Activated CD8-positive, alpha-beta memory T cell treated with anti-CD3 and anti-CD28 coated beads, Interleukin-2, amount 10 ng/mL, durations not matched to agents 7 days and 5 days (primary cell): ENCODE measurements around the gene SLC25A27. TPM values are rescaled to one million over a fixed set of nuclear protein-coding genes. Genes with fewer than 3 reads are reported as not detected.
"Not testable (repeated sequence)": the region's sequence is repeated elsewhere in the genome, so short reads cannot be mapped to it uniquely, and the experiment has no call there.

Experiments used
- ATAC-seq: fragments of 150-1000 bp; cut with Tn5 transposase; one replicate; pipeline ENCODE4 v1.10.0; 2021; ENCODE audit warnings: moderate library complexity
- CTCF ChIA-PET: fragments of 350-600 bp; sonication (Branson Sonifier 250); formaldehyde crosslinking; loops from one replicate; lab custom pipeline; 2021; ENCODE audit warnings: antibody characterized with exemption; lab: Charles Lee
- DNase-seq: peaks from one replicate; pipeline ENCODE4 v3.0.0-alpha.2; 2020
- H3K27ac Mint-ChIP-seq: one replicate; pipeline ENCODE4 v1.8.0; 2021; ENCODE audit warnings: mild to moderate bottlenecking, mixed read lengths
- H3K27me3 Mint-ChIP-seq: one replicate; pipeline ENCODE4 v1.8.0; 2021; ENCODE audit warnings: mixed read lengths
- H3K36me3 Mint-ChIP-seq: one replicate; pipeline ENCODE4 v1.8.0; 2021; ENCODE audit warnings: mild to moderate bottlenecking, mixed read lengths
- H3K4me1 Mint-ChIP-seq: one replicate; pipeline ENCODE4 v1.8.0; 2021; ENCODE audit warnings: mixed read lengths
- H3K4me3 Mint-ChIP-seq: one replicate; pipeline ENCODE4 v1.8.0; 2021; ENCODE audit warnings: mild to moderate bottlenecking, moderate library complexity, mixed read lengths
- H3K9me3 Mint-ChIP-seq: one replicate; pipeline ENCODE4 v1.8.0; 2022; ENCODE audit warnings: low read depth, mixed read lengths
- total RNA-seq, 2 experiments: library from RNA; stranded (reverse); gene quantifications; one replicate each; pipeline ENCODE4 v1.2.3, GENCODE V29; 2021

The SLC25A27 gene
- total RNA-seq, 2 experiments from 2014 or later = 0.12 to 0.35 TPM

GRCh38 chr6:46637145-46637544 is 15.6 kb upstream of the SLC25A27 start:
- Mint-ChIP-seq H3K4me3 (no peak overlapping the region), H3K36me3 (no peaks in the 10 kb centered on the region), H3K27ac (no peak overlapping the region), H3K27me3 (peaks cover 19% of the 10 kb centered on the region), H3K4me1 (no peaks in the 10 kb centered on the region), H3K9me3 (no peaks in the 10 kb centered on the region)
- DNase-seq (no peak), ATAC-seq (no peak)
- CTCF ChIA-PET = no interaction called here

- Mint-ChIP-seq H3K9me3 (no peaks in the 10 kb centered on the region), H3K27ac (no peak overlapping the region), H3K27me3 (peaks cover 17% of the 10 kb centered on the region), H3K4me3 (no peak overlapping the region), H3K4me1 (peaks cover 1% of the 10 kb centered on the region), H3K36me3 (no peaks in the 10 kb centered on the region)
- CTCF ChIA-PET = no interaction called here
- ATAC-seq (no peak), DNase-seq (no peak)
Observed at GRCh38 chr6:46637933-46638332, 14.8 kb upstream of the SLC25A27 start.

- no peaks in the 10 kb centered on the region for H3K36me3 Mint-ChIP-seq
- ATAC-seq (no peak), DNase-seq (no peak)
- CTCF ChIA-PET = no interaction called here
- H3K4me3 Mint-ChIP-seq = no peak overlapping the region
- H3K4me1 Mint-ChIP-seq = peaks cover 5% of the 10 kb centered on the region
- no peaks in the 10 kb centered on the region for H3K9me3 Mint-ChIP-seq
- H3K27ac Mint-ChIP-seq = no peak overlapping the region
- H3K27me3 Mint-ChIP-seq = peaks cover 19% of the 10 kb centered on the region
Observed at GRCh38 chr6:46638650-46639049, 14.1 kb upstream of the SLC25A27 start.

- H3K27ac Mint-ChIP-seq = no peak overlapping the region
- H3K36me3 Mint-ChIP-seq = no peaks in the 10 kb centered on the region
- no peak for DNase-seq
- H3K9me3 Mint-ChIP-seq = no peaks in the 10 kb centered on the region
- H3K4me1 Mint-ChIP-seq = peaks cover 5% of the 10 kb centered on the region
- CTCF ChIA-PET = interaction anchor here (0.6 kb wide), 1 partner anchor 439 kb away, joined by 3 read pairs; no protein-coding TSS in a partner anchor
- H3K4me3 Mint-ChIP-seq = no peak overlapping the region
- peak; percentile 9 for ATAC-seq
- H3K27me3 Mint-ChIP-seq = peaks cover 19% of the 10 kb centered on the region
Observed at GRCh38 chr6:46642928-46643751, 9.6 kb upstream of the SLC25A27 start.

- CTCF ChIA-PET = no interaction called here
- H3K27ac Mint-ChIP-seq = no peak overlapping the region
Observed at GRCh38 chr6:46645265-46645664, 7.5 kb upstream of the SLC25A27 start.

GRCh38 chr6:46648108-46648507 is 4.7 kb upstream of the SLC25A27 start:
- Mint-ChIP-seq H3K27me3 (peaks cover 28% of the 10 kb centered on the region), H3K4me1 (peaks cover 12% of the 10 kb centered on the region)
- H3K9me3 Mint-ChIP-seq, H3K27ac Mint-ChIP-seq, ATAC-seq, H3K36me3 Mint-ChIP-seq, H3K4me3 Mint-ChIP-seq, CTCF ChIA-PET, DNase-seq: not testable (repeated sequence)

More at GRCh38 chr6:46645265-46645664, 7.5 kb upstream of the SLC25A27 start:
- DNase-seq (no peak), ATAC-seq (no peak)
- Mint-ChIP-seq H3K36me3 (no peaks in the 10 kb centered on the region), H3K4me1 (peaks cover 6% of the 10 kb centered on the region), H3K4me3 (no peak overlapping the region), H3K27me3 (peaks cover 11% of the 10 kb centered on the region), H3K9me3 (no peaks in the 10 kb centered on the region)

GRCh38 chr6:46648869-46649492 is 3.8 kb upstream of the SLC25A27 start:
- H3K36me3 Mint-ChIP-seq = no peaks in the 10 kb centered on the region
- ATAC-seq (no peak), DNase-seq (no peak)
- no peak overlapping the region for H3K4me3 Mint-ChIP-seq
- CTCF ChIA-PET = no interaction called here
- H3K27me3 Mint-ChIP-seq = peaks cover 34% of the 10 kb centered on the region
- H3K27ac Mint-ChIP-seq = no peak overlapping the region
- peaks cover 15% of the 10 kb centered on the region for H3K4me1 Mint-ChIP-seq
- no peaks in the 10 kb centered on the region for H3K9me3 Mint-ChIP-seq

GRCh38 chr6:46651006-46651405 is 1.8 kb upstream of the SLC25A27 start:
- Mint-ChIP-seq H3K27me3 (peaks cover 48% of the 10 kb centered on the region), H3K36me3 (no peaks in the 10 kb centered on the region), H3K9me3 (no peaks in the 10 kb centered on the region), H3K4me3 (no peak overlapping the region), H3K4me1 (peaks cover 15% of the 10 kb centered on the region), H3K27ac (no peak overlapping the region)
- CTCF ChIA-PET = interaction anchor here (0.6 kb wide), 1 partner anchor 104 kb away, joined by 3 read pairs; no protein-coding TSS in a partner anchor
- no peak for DNase-seq
- no peak for ATAC-seq

GRCh38 chr6:46651816-46652215 is 959 bp upstream of the SLC25A27 start:
- DNase-seq = no peak
- Mint-ChIP-seq H3K4me1 (peaks cover 15% of the 10 kb centered on the region), H3K36me3 (no peaks in the 10 kb centered on the region), H3K27ac (no peak overlapping the region), H3K27me3 (peaks cover 47% of the 10 kb centered on the region), H3K4me3 (no peak overlapping the region), H3K9me3 (no peaks in the 10 kb centered on the region)
- no peak for ATAC-seq
- CTCF ChIA-PET = no interaction called here

- CTCF ChIA-PET = interaction anchor here (1.4 kb wide), 1 partner anchor 51 kb away, joined by 3 read pairs; no protein-coding TSS in a partner anchor
- Mint-ChIP-seq H3K36me3 (no peaks in the 10 kb centered on the region), H3K4me3 (peak overlapping the region; percentile 75), H3K4me1 (peaks cover 15% of the 10 kb centered on the region), H3K9me3 (no peaks in the 10 kb centered on the region), H3K27me3 (peaks cover 45% of the 10 kb centered on the region), H3K27ac (no peak overlapping the region)
- ATAC-seq (no peak), DNase-seq (no peak)
Observed at GRCh38 chr6:46652232-46652602, 558 bp upstream of the SLC25A27 start.

GRCh38 chr6:46653439-46654195 is 842 bp downstream of the SLC25A27 start:
- no peaks in the 10 kb centered on the region for H3K9me3 Mint-ChIP-seq
- CTCF ChIA-PET = interaction anchor here (1.4 kb wide), 1 partner anchor 50 kb away, joined by 3 read pairs; no protein-coding TSS in a partner anchor
- no peaks in the 10 kb centered on the region for H3K36me3 Mint-ChIP-seq
- H3K27me3 Mint-ChIP-seq = peaks cover 49% of the 10 kb centered on the region
- ATAC-seq (no peak), DNase-seq (no peak)
- no peak overlapping the region for H3K27ac Mint-ChIP-seq
- peak overlapping the region; percentile 75 for H3K4me3 Mint-ChIP-seq
- H3K4me1 Mint-ChIP-seq = peaks cover 15% of the 10 kb centered on the region

- H3K27me3 Mint-ChIP-seq = peaks cover 50% of the 10 kb centered on the region
- no peak overlapping the region for H3K4me3 Mint-ChIP-seq
- no peak overlapping the region for H3K27ac Mint-ChIP-seq
- DNase-seq (no peak), ATAC-seq (no peak)
- CTCF ChIA-PET = interaction anchor here (1.0 to 1.3 kb wide), 2 partner anchors 8 to 14 kb away, joined by 3 to 4 read pairs; no protein-coding TSS in a partner anchor
- H3K36me3 Mint-ChIP-seq = no peaks in the 10 kb centered on the region
- no peaks in the 10 kb centered on the region for H3K9me3 Mint-ChIP-seq
- H3K4me1 Mint-ChIP-seq = peaks cover 13% of the 10 kb centered on the region
Observed at GRCh38 chr6:46655803-46656202, 3.0 kb downstream of the SLC25A27 start.

GRCh38 chr6:46657642-46658041 is 4.9 kb downstream of the SLC25A27 start:
- CTCF ChIA-PET = no interaction called here
- Mint-ChIP-seq H3K4me1 (peaks cover 6% of the 10 kb centered on the region), H3K4me3 (no peak overlapping the region), H3K9me3 (no peaks in the 10 kb centered on the region), H3K27ac (no peak overlapping the region), H3K36me3 (no peaks in the 10 kb centered on the region), H3K27me3 (peaks cover 40% of the 10 kb centered on the region)
- DNase-seq (no peak), ATAC-seq (no peak)
